ENCODE measurements around the gene CD164.

GRCh38 chr6:109372130-109372529 lies 10.1 kb downstream of the CD164 start:
- TF ChIP-seq PRPF4 (IDR thresholded peaks at IDR 0.05; ENCODE audit: low read depth, low read length, poor library complexity, severe bottlenecking) (no peak), RAD21 (CRISPR knock-in tag; IDR thresholded peaks at IDR 0.05) (no peak), ZSCAN29 (CRISPR knock-in tag; conservative IDR thresholded peaks at IDR 0.05) (no peak), CEBPB (IDR thresholded peaks at IDR 0.05; ENCODE audit: borderline replicate concordance, low read depth, low read length) (no peak), IKZF1 (IDR thresholded peaks at IDR 0.05) (no peak), TCF12 (IDR thresholded peaks at IDR 0.05) (no peak), TCF12 (CRISPR knock-in tag; IDR thresholded peaks at IDR 0.05) (no peak), RNF2 (conservative IDR thresholded peaks at IDR 0.05; ENCODE audit: low read depth) (no peak), ZNF143 (CRISPR knock-in tag; IDR thresholded peaks at IDR 0.05) (no peak)

Data from HepG2 (cell line).